CD4-positive, alpha-beta T cell treated with Interleukin-12 subunit alpha and Interleukin-12 subunit beta, for 1 hour (primary cell): ENCODE results near the gene TOP2B.

Source experiments
- DNase-seq: peaks from one replicate; pipeline ENCODE4 v3.0.0-alpha.2; 2020

Gene TOP2B

GRCh38 chr3:25555695-25556437 is 108.8 kb downstream of the TOP2B start:
- no peak for DNase-seq

- no peak for DNase-seq
These were observed 110.3 kb downstream of the TOP2B start for GRCh38 chr3:25554376-25554775.

GRCh38 chr3:25552251-25552650 is 112.5 kb downstream of the TOP2B start:
- DNase-seq = no peak

- no peak for DNase-seq
These were observed 115.9 kb downstream of the TOP2B start for GRCh38 chr3:25548836-25549235.

DNA sequence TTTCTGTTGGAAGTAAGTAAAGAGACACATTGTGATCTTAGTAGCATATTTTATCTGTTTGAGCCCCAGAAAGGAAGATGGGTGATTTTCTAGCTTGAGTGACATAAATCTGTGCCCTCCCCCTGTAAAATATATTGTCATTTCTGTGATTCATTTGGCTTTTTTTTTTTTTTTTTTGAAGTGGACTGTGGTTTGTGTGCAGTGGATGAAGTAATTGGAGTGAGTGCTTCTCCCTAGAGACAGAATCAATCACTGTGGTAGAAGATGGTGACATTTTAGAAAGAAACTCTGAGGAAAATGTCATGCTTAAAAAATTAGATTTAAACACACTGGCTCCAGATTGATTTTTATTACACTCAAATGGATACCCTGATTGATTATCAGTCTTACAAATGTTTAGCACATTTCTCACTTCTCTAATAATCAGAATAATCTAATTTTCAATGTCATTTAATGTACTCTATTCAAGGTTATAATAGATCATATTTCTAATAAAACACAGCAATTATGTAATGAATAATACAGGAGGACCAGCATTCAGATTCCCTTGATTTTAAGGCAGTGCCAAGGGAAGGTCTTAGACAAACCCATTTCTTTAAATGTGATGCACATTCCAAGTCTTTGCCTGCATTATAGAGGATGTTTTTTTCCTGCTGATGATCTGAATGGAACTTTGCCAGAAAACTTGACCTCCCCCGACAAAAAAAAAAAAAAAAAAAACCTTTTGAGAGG is 116.6 kb downstream of the TOP2B start:
- DNase-seq = no peak
